Calu3 (cell line): Measurements from ENCODE around the gene OOEP. TPM values are rescaled to one million over a fixed set of nuclear protein-coding genes. Genes with fewer than 3 reads are reported as not detected.
A peak's percentile ranks its signal among the peaks of the same experiment; 100 is the strongest.

Experiments
- BruUV-seq: library from RNA; stranded (reverse); fragments of 400-500 nt; replicated peaks from 2 replicates; lab custom pipeline; 2021; lab: Mats Ljungman, UMichigan
- CTCF ChIA-PET: fragments of 300-600 bp; sonication (Branson Sonifier 250); formaldehyde crosslinking; loops from one replicate; lab custom pipeline; 2022; ENCODE audit warnings: antibody characterized with exemption; lab: Charles Lee
- DNase-seq: peaks from one replicate; pipeline ENCODE4 v3.0.0; 2022
- H3K27ac Mint-ChIP-seq: one replicate; pipeline ENCODE4 v1.8.0; 2022; ENCODE audit warnings: mixed read lengths; ENCODE audit not compliant: unreplicated experiment
- H3K27me3 Mint-ChIP-seq: one replicate; pipeline ENCODE4 v1.8.0; 2022; ENCODE audit warnings: mixed read lengths; ENCODE audit not compliant: unreplicated experiment
- H3K36me3 Mint-ChIP-seq: one replicate; pipeline ENCODE4 v1.8.0; 2022; ENCODE audit warnings: mild to moderate bottlenecking, moderate library complexity, mixed read lengths; ENCODE audit not compliant: insufficient read depth, unreplicated experiment
- H3K4me1 Mint-ChIP-seq: one replicate; pipeline ENCODE4 v1.8.0; 2022; ENCODE audit warnings: mild to moderate bottlenecking, low read depth, mixed read lengths; ENCODE audit not compliant: unreplicated experiment
- H3K4me3 Mint-ChIP-seq: one replicate; pipeline ENCODE4 v1.8.0; 2022; ENCODE audit warnings: mild to moderate bottlenecking, low read depth, moderate library complexity, mixed read lengths; ENCODE audit not compliant: unreplicated experiment
- H3K9me3 Mint-ChIP-seq: one replicate; pipeline ENCODE4 v1.8.0; 2022; ENCODE audit warnings: low read depth, mixed read lengths; ENCODE audit not compliant: unreplicated experiment
- intact Hi-C: fragments of 100-400 bp; cut with micrococcal nuclease; formaldehyde crosslinking; loops from one replicate; pipeline ENCODE4 v1.10.0; 2022; ENCODE audit not compliant: unreplicated experiment
- total RNA-seq: library from RNA; stranded (reverse); gene quantifications from 2 replicates; pipeline ENCODE4 v1.2.3, GENCODE V29; 2022
- TF ChIP-seq, protein P1 (sequence below): fragments of 200-600 bp; IDR thresholded peaks from one replicate; pipeline ENCODE4 v1.8.0; 2022; ENCODE audit warnings: antibody characterized with exemption; ENCODE audit not compliant: unreplicated experiment

OOEP gene
- total RNA-seq, 1 experiment from 2014 or later, result 7.1 TPM

DNA sequence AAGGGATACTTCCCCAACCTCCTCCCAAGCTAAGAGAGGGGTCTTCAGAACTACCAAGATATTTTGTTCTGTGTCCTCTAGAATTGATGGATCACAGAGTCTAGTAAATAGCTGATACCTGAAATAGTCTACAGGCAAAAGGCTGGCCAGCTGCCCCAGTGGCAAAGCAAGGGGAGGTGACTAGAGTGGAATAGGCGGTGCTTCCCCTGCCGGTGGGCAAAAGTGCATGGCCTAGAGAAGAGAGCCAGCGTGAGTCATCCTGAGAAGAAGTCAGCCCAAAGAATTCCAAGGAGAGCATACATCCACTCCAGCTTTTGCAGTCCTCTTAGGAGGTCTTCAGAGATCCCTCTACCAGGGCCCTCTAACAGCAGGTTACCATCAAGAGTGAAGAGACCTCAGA, 30.4 kb downstream of the OOEP start:
- peaks cover 6% of the 10 kb centered on the region for H3K4me1 Mint-ChIP-seq
- H3K36me3 Mint-ChIP-seq, result no peaks in the 10 kb centered on the region
- BruUV-seq, result no TSS peak
- CTCF ChIA-PET, result no interaction called here
- TF ChIP-seq, protein P1, sequence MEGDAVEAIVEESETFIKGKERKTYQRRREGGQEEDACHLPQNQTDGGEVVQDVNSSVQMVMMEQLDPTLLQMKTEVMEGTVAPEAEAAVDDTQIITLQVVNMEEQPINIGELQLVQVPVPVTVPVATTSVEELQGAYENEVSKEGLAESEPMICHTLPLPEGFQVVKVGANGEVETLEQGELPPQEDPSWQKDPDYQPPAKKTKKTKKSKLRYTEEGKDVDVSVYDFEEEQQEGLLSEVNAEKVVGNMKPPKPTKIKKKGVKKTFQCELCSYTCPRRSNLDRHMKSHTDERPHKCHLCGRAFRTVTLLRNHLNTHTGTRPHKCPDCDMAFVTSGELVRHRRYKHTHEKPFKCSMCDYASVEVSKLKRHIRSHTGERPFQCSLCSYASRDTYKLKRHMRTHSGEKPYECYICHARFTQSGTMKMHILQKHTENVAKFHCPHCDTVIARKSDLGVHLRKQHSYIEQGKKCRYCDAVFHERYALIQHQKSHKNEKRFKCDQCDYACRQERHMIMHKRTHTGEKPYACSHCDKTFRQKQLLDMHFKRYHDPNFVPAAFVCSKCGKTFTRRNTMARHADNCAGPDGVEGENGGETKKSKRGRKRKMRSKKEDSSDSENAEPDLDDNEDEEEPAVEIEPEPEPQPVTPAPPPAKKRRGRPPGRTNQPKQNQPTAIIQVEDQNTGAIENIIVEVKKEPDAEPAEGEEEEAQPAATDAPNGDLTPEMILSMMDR, result no peak
- H3K27me3 Mint-ChIP-seq, result no peaks in the 10 kb centered on the region
- no peak overlapping the region for H3K27ac Mint-ChIP-seq
- intact Hi-C loops, result no loop called here
- no peaks in the 10 kb centered on the region for H3K9me3 Mint-ChIP-seq
- H3K4me3 Mint-ChIP-seq, result no peak overlapping the region
- DNase-seq, result peak; percentile 9

DNA sequence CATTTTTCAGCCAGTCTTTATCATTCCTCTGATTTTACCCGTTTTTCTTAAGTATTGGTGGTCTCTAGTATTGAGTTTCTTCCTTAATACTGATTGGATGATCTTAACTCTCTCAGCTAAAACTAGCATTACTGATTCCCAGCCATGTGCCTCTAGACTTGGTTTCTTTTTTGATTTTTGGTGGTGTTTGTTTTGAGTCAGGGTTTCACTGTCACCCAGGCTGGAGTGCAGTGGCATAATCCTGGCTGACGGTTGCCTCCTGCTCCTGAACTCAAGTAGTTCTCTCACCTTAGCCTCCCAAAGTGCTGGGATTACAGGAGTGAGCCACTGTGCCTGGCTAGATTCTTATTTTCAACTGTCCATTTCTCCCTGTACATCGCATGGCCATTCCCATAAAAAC, 40.5 kb downstream of the OOEP start:
- Mint-ChIP-seq H3K27me3 (peaks cover 37% of the 10 kb centered on the region), H3K9me3 (no peaks in the 10 kb centered on the region), H3K36me3 (no peaks in the 10 kb centered on the region), H3K27ac (no peak overlapping the region), H3K4me3 (no peak overlapping the region), H3K4me1 (no peaks in the 10 kb centered on the region)
- DNase-seq, result no peak
- TF ChIP-seq, protein P1, result no peak
- BruUV-seq, result no TSS peak
- CTCF ChIA-PET, result interaction anchor here (1.3 kb wide), 1 partner anchor 60 kb away, joined by 3 read pairs; no protein-coding TSS in a partner anchor
- intact Hi-C loops, result loop anchor here (5.0 kb wide), 1 partner anchor 147 kb away; no protein-coding TSS in a partner anchor

- TF ChIP-seq, protein P1, result no peak
- no peaks in the 10 kb centered on the region for H3K4me1 Mint-ChIP-seq
- CTCF ChIA-PET, result interaction anchor here (1.3 kb wide), 1 partner anchor 60 kb away, joined by 3 read pairs; no protein-coding TSS in a partner anchor
- no TSS peak for BruUV-seq
- no peak overlapping the region for H3K4me3 Mint-ChIP-seq
- H3K36me3 Mint-ChIP-seq, result no peaks in the 10 kb centered on the region
- DNase-seq, result no peak
- H3K27ac Mint-ChIP-seq, result no peak overlapping the region
- intact Hi-C loops, result loop anchor here (5.0 kb wide), 1 partner anchor 146 kb away; no protein-coding TSS in a partner anchor
- H3K27me3 Mint-ChIP-seq, result peaks cover 37% of the 10 kb centered on the region
- no peaks in the 10 kb centered on the region for H3K9me3 Mint-ChIP-seq
These were observed 40.9 kb downstream of the OOEP start for GRCh38 chr6:73328790-73329189.

DNA sequence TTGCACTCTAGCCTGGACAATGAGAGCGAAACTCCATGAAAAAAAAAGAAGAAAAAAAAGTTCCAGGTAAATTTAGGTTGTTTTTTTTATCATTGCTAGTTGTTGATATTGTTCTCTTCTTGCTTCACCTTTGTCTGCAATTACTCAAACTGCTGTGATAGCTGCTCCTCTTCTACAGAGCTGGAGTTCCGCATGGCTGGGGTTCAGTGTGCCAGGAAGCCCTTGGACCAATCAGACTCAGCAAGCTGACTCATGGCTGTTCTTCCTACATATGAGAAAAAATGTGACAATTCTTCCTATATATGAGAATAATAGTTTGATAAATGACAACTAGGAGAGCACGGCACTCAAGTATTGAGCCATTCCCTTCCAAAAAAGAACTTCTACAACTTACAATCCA, 44.0 kb downstream of the OOEP start:
- H3K9me3 Mint-ChIP-seq, result no peaks in the 10 kb centered on the region
- CTCF ChIA-PET, result interaction anchor here (1.7 kb wide), 1 partner anchor 40 kb away, joined by 5 read pairs; no protein-coding TSS in a partner anchor
- no peak for DNase-seq
- no peak overlapping the region for H3K27ac Mint-ChIP-seq
- H3K4me3 Mint-ChIP-seq, result no peak overlapping the region
- H3K27me3 Mint-ChIP-seq, result peaks cover 14% of the 10 kb centered on the region
- intact Hi-C loops, result loop anchor here (1.0 to 5.0 kb wide), 3 partner anchors 40 to 709 kb away; no protein-coding TSS in a partner anchor
- no TSS peak for BruUV-seq
- H3K4me1 Mint-ChIP-seq, result no peaks in the 10 kb centered on the region
- TF ChIP-seq, protein P1, result no peak
- H3K36me3 Mint-ChIP-seq, result no peaks in the 10 kb centered on the region
